Activated T-cell treated with anti-CD3 and anti-CD28 coated beads, Interleukin-2, amount 50 U/mL, for 4 hours (primary cell): ENCODE results near the gene PLCB4. TPM values are rescaled to one million over a fixed set of nuclear protein-coding genes. Genes with fewer than 3 reads are reported as not detected.

ENCODE experiments used
- ATAC-seq, 2 donors: fragments of 200-7000 bp; cut with Tn5 transposase; one replicate each; pipeline ENCODE4 v1.10.0; 2021
- DNase-seq: peaks from one replicate; pipeline ENCODE4 v3.0.0-alpha.2; 2020
- H3K27me3 Mint-ChIP-seq: one replicate; pipeline ENCODE4 v1.8.0; 2021; ENCODE audit warnings: low read depth, mixed read lengths
- H3K36me3 Mint-ChIP-seq: one replicate; pipeline ENCODE4 v1.8.0; 2022; ENCODE audit warnings: mixed read lengths; ENCODE audit not compliant: insufficient read depth
- H3K4me1 Mint-ChIP-seq: one replicate; pipeline ENCODE4 v1.8.0; 2021; ENCODE audit warnings: low read depth, mixed read lengths
- H3K4me3 Mint-ChIP-seq: one replicate; pipeline ENCODE4 v1.8.0; 2021; ENCODE audit warnings: mild to moderate bottlenecking, moderate library complexity, mixed read lengths
- H3K9me3 Mint-ChIP-seq: one replicate; pipeline ENCODE4 v1.8.0; 2021; ENCODE audit warnings: mixed read lengths
- total RNA-seq, 3 donors: library from RNA; stranded (reverse); gene quantifications; one replicate each; pipeline ENCODE4 v1.2.1, GENCODE V29; 2021

The PLCB4 gene
- total RNA-seq, 3 donors from 2014 or later: 0.05 TPM; not detected in 1

- Mint-ChIP-seq H3K27me3 (no peaks in the 10 kb centered on the region), H3K36me3 (no peaks in the 10 kb centered on the region), H3K4me1 (no peaks in the 10 kb centered on the region), H3K4me3 (no peak overlapping the region), H3K9me3 (no peaks in the 10 kb centered on the region)
- ATAC-seq: no peak
- DNase-seq: no peak
Measured at GRCh38 chr20:9408422-9409300, 339.8 kb downstream of the PLCB4 start.

- Mint-ChIP-seq H3K27me3 (no peaks in the 10 kb centered on the region), H3K9me3 (no peaks in the 10 kb centered on the region), H3K4me3 (no peak overlapping the region), H3K36me3 (no peaks in the 10 kb centered on the region), H3K4me1 (no peaks in the 10 kb centered on the region)
- DNase-seq: no peak
- no peak for ATAC-seq
Measured at GRCh38 chr20:9409352-9409751, 340.5 kb downstream of the PLCB4 start.

DNA sequence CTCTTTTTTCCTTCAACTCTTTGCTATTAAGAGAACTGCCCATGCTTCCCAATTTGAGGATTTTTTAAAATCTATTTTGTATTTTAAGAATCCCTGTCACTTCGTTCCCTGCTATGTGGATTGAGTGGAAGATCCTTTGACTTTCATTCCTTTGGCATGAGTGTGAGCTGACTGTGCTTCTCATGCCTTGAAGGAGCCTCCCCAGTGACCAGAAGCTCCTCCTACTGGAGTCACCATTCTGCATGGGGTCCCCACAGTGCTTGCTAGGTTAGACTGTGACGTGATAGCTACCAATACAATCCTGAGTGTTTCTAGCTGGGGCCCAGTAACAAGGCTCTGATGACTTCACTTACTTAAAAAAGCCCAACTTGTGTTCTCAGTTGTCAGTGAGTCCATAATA lies 341.1 kb downstream of the PLCB4 start:
- Mint-ChIP-seq H3K27me3 (no peaks in the 10 kb centered on the region), H3K36me3 (no peaks in the 10 kb centered on the region), H3K9me3 (no peaks in the 10 kb centered on the region), H3K4me3 (no peak overlapping the region), H3K4me1 (no peaks in the 10 kb centered on the region)
- DNase-seq (no peak), ATAC-seq (no peak)

DNA sequence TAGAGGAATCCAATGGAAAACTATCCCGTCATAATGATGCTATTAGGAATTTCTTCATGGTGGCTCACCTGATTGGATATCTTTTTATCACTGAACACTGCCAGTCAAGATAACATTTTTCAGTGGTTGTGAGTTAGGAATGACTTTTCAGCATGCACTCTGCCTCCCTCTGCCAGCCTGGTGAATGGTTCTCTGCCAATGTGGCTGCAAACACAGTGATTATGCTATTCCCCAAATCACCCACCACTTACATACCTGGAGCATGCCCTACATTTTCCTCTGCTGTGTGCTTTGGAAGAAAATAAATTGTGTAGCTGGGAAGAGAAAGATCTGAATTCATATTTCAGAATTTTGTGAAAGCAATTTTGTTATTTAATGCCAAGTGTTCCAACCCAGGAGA lies 342.9 kb downstream of the PLCB4 start:
- no peak overlapping the region for H3K4me3 Mint-ChIP-seq
- no peak for ATAC-seq

DNA sequence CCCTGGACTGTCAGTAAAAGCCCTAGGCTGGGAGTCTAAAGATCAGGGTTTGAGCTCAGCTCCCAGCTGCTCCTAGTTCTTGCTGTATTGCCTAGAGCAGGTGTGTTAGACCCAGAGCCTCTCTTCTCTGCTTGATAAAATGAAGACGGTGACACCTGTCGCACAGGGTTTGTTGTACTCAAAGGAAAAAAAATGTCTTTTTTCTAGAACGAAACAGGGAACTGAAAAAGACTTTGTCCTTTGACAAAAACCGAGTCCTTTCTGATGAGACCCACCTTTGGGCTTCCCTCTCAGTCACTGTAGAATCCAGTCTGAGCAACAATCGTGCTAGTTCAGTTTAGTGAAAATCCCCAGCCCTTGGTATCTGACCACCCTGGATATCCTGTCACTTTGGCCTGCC lies 343.4 kb downstream of the PLCB4 start:
- no peaks in the 10 kb centered on the region for H3K4me1 Mint-ChIP-seq
- H3K4me3 Mint-ChIP-seq: no peak overlapping the region
- H3K9me3 Mint-ChIP-seq: no peaks in the 10 kb centered on the region
- DNase-seq (no peak), ATAC-seq (no peak)
- H3K36me3 Mint-ChIP-seq: no peaks in the 10 kb centered on the region
- no peaks in the 10 kb centered on the region for H3K27me3 Mint-ChIP-seq

More for the DNA sequence above, 342.9 kb downstream of the PLCB4 start:
- no peak for DNase-seq
- Mint-ChIP-seq H3K4me1 (no peaks in the 10 kb centered on the region), H3K27me3 (no peaks in the 10 kb centered on the region), H3K36me3 (no peaks in the 10 kb centered on the region), H3K9me3 (no peaks in the 10 kb centered on the region)

DNA sequence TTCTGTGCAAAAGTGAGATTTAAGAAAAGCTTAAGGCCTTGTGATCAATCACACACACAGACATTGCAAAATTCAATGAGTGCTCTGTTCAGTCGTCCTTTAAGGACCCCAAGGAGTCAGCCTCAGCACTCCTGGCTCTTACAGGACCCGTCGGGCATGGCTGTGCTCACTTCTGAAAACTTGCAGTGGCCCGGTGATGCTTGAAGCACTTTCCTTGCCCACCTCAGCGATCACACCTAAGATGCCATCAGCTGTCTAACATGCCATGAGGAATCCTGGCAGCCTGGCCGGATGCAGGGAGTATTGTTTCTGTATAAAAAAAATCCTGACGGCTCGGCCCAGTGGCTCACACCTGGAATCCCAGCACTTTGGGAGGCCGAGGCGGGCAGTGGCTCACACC lies 344.1 kb downstream of the PLCB4 start:
- DNase-seq: no peak
- no peak for ATAC-seq
- Mint-ChIP-seq H3K4me3 (no peak overlapping the region), H3K36me3 (no peaks in the 10 kb centered on the region), H3K27me3 (no peaks in the 10 kb centered on the region), H3K9me3 (no peaks in the 10 kb centered on the region), H3K4me1 (no peaks in the 10 kb centered on the region)

DNA sequence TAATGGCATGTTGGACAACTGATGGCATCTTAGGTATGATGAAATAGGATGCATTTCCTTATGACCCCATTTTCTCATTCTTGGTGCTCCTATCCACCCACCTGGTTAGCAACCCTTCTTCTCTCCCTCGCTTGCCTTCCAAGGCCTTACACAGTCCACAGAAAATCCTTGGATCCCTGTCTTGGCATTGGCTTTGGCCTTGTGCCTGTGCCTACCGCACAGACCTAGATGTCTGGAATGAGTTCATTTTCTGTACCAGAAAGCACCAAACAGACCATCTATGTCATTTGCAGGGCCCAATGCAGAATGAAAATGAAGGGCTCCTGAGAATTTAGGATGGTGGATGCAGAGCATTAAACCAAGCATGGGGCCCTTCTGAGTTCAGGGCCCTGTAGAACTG lies 346.5 kb downstream of the PLCB4 start:
- H3K27me3 Mint-ChIP-seq: no peaks in the 10 kb centered on the region
- H3K4me3 Mint-ChIP-seq: no peak overlapping the region
- no peaks in the 10 kb centered on the region for H3K9me3 Mint-ChIP-seq

DNA sequence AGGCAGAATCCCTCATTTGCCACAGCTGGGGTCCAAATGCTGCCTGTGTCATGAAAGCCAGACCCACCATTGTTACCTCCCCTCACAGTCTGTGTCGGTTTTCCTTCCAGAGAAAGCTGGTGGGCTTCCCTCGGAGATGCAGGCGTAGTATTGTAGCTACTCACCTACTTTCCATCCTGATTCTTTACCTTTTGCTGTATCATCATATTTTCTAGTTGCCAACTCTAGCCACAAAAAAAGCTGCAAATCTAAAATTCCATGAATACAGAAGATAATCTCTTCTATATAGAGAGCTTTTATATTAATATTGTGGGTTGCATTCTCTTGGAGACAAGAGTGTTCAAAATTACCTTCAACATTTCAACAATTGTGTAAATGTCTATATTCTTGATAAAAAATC lies 347.5 kb downstream of the PLCB4 start:
- Mint-ChIP-seq H3K36me3 (no peaks in the 10 kb centered on the region), H3K4me3 (no peak overlapping the region), H3K4me1 (no peaks in the 10 kb centered on the region), H3K9me3 (no peaks in the 10 kb centered on the region), H3K27me3 (no peaks in the 10 kb centered on the region)
- DNase-seq (no peak), ATAC-seq (no peak)

More for the DNA sequence above, 346.5 kb downstream of the PLCB4 start:
- no peaks in the 10 kb centered on the region for H3K36me3 Mint-ChIP-seq
- ATAC-seq (no peak), DNase-seq (no peak)
- no peaks in the 10 kb centered on the region for H3K4me1 Mint-ChIP-seq

- H3K36me3 Mint-ChIP-seq: no peaks in the 10 kb centered on the region
- H3K4me3 Mint-ChIP-seq: no peak overlapping the region
- H3K27me3 Mint-ChIP-seq: no peaks in the 10 kb centered on the region
- ATAC-seq: peak; percentile 67 to 74
- no peak for DNase-seq
- H3K9me3 Mint-ChIP-seq: no peaks in the 10 kb centered on the region
- H3K4me1 Mint-ChIP-seq: no peaks in the 10 kb centered on the region
Measured at GRCh38 chr20:9417665-9418064, 348.8 kb downstream of the PLCB4 start.

- DNase-seq: no peak
- Mint-ChIP-seq H3K36me3 (no peaks in the 10 kb centered on the region), H3K9me3 (no peaks in the 10 kb centered on the region), H3K4me1 (no peaks in the 10 kb centered on the region), H3K27me3 (no peaks in the 10 kb centered on the region), H3K4me3 (no peak overlapping the region)
- ATAC-seq: no peak
Measured at GRCh38 chr20:9422321-9423057, 353.6 kb downstream of the PLCB4 start.

- H3K4me3 Mint-ChIP-seq: no peak overlapping the region
- H3K27me3 Mint-ChIP-seq: no peaks in the 10 kb centered on the region
- H3K4me1 Mint-ChIP-seq: no peaks in the 10 kb centered on the region
- H3K36me3 Mint-ChIP-seq: no peaks in the 10 kb centered on the region
- ATAC-seq (no peak), DNase-seq (no peak)
- no peaks in the 10 kb centered on the region for H3K9me3 Mint-ChIP-seq
Measured at GRCh38 chr20:9424551-9424950, 355.7 kb downstream of the PLCB4 start.

DNA sequence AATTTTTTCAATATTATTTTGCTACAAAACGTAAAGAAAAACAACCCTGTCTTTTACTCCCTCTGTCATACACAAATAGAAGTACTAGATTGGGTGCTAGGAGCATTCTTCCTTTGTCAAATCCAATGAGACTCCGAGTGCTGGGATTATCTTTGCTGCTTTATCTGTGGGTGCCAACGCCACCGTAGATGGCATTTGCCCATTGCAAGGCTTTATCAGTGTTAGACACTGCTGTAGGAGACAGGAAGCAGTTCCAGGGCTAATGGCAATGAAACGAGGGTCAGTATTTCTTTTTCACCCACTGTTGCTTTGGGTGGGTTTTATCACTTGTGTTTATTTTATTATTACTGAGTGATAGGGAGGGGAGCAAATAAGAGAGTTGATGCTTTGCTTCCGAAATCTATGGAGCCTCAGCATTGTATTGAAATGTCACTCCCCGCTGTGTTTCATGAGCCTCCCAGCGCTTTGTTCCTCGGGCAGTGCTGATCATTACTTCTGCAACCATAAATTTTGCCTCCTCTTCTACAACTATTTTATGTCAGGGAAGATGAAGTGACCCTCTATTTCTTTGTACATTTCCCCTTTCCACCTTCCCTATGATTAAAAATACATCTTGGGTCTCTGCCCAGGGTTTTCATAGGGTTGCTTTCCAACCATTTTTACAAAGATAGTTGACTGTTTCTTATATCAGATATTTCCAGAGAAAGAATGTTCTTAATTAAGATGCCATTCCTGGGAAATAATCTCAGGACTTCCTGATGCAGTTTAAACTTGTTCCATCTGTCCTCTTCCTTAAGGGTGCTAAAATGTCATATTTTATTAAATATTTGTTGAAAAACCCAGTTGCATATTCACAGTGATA lies 358.8 kb downstream of the PLCB4 start:
- ATAC-seq: no peak
- Mint-ChIP-seq H3K9me3 (no peaks in the 10 kb centered on the region), H3K36me3 (no peaks in the 10 kb centered on the region), H3K4me1 (no peaks in the 10 kb centered on the region), H3K4me3 (no peak overlapping the region), H3K27me3 (no peaks in the 10 kb centered on the region)
- no peak for DNase-seq

- ATAC-seq: no peak
- Mint-ChIP-seq H3K9me3 (no peaks in the 10 kb centered on the region), H3K36me3 (no peaks in the 10 kb centered on the region), H3K4me3 (no peak overlapping the region), H3K4me1 (no peaks in the 10 kb centered on the region), H3K27me3 (no peaks in the 10 kb centered on the region)
- DNase-seq: no peak
Measured at GRCh38 chr20:9428292-9428607, 359.4 kb downstream of the PLCB4 start.

DNA sequence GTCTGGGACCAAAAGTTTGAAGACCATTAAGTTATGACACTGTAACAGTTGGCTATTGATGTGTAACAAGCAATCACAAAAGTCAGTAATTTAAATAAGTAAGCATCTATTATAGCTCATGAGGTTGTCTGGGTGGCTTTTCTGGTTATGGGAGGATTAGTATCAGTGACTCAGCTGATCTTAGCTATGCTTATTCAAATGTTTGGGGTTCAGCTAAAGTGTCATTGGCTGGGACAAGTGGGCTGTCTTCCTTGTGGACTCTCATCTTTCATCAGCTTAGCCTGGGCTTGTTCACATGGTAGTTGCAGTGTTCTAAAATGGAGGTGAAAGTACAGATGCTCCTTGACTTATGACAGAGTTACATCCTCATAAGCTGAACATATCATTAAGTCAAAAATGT lies 370.9 kb downstream of the PLCB4 start:
- Mint-ChIP-seq H3K4me1 (no peaks in the 10 kb centered on the region), H3K4me3 (no peak overlapping the region)

More for the DNA sequence above, 370.9 kb downstream of the PLCB4 start:
- DNase-seq (no peak), ATAC-seq (no peak)
- Mint-ChIP-seq H3K36me3 (no peaks in the 10 kb centered on the region), H3K27me3 (no peaks in the 10 kb centered on the region), H3K9me3 (peaks cover 8% of the 10 kb centered on the region)
